GM20000 (cell line): Measurements from ENCODE around the gene CSMD2.
"Not testable (repeated sequence)": the region's sequence is repeated elsewhere in the genome, so short reads cannot be mapped to it uniquely, and the experiment has no call there.

Experiments used
- DNase-seq: peaks from one replicate; pipeline ENCODE4 v3.0.0; 2012; ENCODE audit warnings: low spot score
- TF ChIP-seq, protein P1 (sequence below): IDR thresholded peaks from 2 replicates; pipeline ENCODE4 v1.5.1; 2012; ENCODE audit warnings: mild to moderate bottlenecking, control low read depth; ENCODE audit errors: extremely low read depth, missing control alignments

Gene CSMD2

DNA sequence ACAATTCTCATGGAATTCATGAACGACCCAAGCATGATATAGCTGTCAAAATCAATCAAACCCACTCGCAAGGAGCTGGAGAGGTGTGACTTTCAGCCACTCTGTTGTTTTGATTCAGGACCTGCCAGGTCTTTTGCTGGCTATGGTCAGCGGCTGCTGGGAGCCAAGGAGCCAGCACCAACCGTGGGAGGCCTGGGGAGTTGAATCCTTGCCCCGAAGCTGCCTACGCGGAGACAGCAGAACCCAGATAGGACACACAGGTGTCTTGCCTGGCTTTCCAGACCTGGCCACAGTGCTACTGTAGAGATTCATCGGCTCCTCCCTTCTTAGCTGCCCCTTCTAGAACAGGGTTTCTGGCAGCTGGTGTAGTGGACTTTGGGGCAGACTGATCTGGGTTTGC is 649.9 kb downstream of the CSMD2 start:
- no peak for DNase-seq
- TF ChIP-seq, protein P1, sequence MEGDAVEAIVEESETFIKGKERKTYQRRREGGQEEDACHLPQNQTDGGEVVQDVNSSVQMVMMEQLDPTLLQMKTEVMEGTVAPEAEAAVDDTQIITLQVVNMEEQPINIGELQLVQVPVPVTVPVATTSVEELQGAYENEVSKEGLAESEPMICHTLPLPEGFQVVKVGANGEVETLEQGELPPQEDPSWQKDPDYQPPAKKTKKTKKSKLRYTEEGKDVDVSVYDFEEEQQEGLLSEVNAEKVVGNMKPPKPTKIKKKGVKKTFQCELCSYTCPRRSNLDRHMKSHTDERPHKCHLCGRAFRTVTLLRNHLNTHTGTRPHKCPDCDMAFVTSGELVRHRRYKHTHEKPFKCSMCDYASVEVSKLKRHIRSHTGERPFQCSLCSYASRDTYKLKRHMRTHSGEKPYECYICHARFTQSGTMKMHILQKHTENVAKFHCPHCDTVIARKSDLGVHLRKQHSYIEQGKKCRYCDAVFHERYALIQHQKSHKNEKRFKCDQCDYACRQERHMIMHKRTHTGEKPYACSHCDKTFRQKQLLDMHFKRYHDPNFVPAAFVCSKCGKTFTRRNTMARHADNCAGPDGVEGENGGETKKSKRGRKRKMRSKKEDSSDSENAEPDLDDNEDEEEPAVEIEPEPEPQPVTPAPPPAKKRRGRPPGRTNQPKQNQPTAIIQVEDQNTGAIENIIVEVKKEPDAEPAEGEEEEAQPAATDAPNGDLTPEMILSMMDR = no peak

DNA sequence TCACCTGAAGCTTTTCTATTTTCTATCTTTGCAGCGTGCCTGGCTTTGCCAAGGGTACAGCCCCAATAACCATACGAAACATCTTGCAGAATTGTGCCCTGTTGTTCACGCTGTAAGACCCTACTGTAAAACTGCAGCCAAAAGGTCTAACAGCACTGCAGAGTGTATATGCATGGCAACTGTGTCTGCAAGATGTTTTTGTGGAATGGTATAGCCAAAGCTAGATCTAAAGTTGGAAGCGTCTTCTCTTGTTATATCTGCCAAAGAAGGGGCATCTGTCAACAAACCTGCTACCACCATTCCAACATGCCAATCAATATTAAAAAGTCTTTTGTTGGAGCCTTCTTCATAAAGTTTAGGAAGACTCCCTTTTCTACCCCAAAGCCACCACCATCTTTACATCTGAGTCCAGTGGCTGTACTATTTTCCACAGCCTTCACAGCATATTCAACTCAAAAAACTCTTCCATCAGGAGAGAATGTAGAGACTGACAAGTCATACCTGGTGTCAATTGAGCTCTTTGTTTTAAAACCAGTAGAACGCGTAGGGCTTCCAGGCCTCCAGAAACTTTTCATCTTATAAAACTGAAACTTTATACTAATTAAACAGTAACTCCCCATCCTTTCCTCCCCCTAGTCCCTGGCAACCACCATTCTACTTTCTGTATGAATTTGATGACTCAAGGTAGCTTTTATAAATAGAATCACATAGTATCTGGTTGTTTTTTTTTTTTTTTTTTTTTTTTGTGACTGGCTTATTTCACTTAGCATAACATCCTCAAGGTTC is 652.6 kb downstream of the CSMD2 start:
- no peak for DNase-seq
- TF ChIP-seq, protein P1 = no peak

DNA sequence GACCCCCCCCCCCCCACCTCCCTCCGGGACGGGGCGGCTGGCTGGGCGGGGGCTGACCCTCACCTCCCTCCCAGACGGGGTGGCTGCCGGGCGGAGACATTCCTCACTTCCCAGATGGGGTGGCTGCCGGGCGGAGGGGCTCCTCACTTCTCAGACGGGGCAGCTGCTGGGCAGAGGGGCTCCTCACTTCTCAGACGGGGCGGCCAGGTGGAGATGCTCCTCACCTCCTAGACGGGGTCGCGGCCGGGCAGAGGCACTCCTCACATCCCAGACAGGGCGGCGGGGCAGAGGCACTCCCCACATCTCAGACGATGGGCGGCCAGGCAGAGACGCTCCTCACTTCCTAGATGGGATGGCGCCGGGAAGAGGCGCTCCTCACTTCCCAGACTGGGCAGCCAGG is 655.8 kb downstream of the CSMD2 start:
- not testable (repeated sequence) for DNase-seq

DNA sequence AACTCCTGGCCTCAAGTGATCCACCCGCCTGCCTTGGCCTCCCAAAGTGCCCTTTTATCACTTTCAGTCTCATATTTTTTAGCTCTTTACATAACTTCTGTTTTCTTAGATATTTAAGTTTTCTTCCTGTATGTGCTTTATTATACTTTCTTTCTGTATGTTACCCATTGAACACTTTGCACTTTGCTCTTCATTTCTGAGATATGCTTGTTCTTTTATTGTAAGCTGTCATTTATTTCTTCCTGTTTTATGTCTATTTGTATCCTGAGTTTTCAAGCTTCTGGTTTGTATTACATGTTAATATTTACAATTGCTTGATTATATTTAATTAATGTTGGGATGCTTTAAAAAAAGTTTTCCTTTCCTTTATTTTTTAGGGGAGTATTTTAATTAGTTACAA is 656.9 kb downstream of the CSMD2 start:
- DNase-seq = no peak
- TF ChIP-seq, protein P1 = no peak

DNA sequence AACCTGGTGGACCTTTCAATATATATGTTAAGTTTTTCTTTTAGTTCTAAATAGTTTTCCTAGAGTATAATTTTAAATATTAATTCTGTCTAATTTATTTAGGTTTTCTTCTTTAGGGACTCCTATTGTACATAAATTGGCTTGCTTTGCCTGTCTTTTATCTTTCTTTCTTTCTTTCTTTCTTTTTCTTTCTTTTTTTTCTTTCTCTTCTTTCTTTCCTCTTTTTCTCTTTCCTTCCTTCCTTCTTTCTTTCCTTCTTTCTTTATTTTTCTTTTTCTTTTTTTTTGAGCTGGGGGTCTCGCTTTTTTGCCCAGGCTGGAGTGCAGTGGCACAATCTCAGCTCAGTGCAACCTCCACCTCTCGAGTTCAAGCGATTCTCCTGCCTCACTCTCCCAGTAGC is 657.4 kb downstream of the CSMD2 start:
- DNase-seq = no peak
- TF ChIP-seq, protein P1 = no peak

DNA sequence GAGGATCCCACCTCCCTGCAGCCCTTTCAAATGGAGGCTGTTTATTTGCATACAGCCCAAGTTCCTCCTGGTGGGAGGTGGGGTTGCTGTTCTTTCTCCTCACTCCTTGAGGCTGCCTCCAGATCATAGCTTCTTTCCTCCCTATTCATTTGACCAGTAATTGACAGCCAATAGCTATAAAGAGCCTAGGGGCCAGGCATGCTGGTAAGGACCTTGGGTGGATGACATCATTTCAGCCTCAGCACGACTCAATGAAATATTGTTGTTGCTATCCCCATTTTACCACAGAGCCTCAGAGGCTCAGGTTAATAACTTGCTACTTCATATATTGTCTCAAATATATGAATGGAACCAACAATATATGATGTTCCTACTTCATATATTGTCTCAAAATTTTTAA is 661.5 kb downstream of the CSMD2 start:
- TF ChIP-seq, protein P1 = no peak
- no peak for DNase-seq

DNA sequence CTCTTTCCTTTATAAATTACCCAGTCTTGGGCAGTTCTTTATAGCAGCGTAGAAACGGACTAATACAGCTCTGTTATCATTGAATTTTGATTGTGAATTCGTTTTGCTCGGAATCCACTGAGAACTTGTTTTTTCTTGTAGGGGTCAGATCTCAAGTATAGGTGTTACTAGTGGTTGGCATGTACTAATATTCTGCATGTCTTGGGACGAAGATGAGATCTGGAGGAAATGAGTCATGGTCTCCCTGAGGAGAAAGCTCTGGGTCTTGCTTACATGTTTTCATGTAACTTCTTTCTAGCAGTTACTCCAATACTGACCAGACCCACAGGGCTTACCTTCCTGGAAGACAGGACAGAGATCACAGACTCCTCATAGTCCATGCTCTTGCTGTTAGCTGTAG is 662.3 kb downstream of the CSMD2 start:
- TF ChIP-seq, protein P1 = no peak
- DNase-seq = no peak

DNA sequence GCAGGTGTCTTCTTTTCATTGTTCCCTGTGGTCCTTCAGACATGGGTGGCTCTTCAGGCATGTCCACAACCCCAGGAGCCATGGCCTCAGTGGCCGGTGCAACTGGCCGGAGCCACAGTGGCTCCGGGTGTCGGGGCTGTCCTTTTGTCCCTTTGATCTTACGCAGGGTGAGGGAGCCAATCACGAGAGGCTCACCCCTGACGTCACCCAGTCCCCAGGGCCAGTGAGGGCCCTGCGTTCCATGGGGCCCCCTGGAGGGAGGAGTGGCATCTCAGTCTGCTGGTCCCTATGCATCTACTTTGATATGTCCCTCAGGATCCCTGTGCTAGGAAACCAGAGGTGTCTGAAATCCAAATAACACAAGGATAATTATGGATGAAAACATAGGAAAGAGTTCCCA is 663.3 kb downstream of the CSMD2 start:
- TF ChIP-seq, protein P1 = no peak

More for the DNA sequence above, 663.3 kb downstream of the CSMD2 start:
- DNase-seq = no peak
